GM21360 (cell line): ENCODE measurements around the gene FGFR3.

ENCODE experiments used
- ATAC-seq: cut with Tn5 transposase; IDR thresholded peaks from one replicate; pipeline ENCODE4 v1.9.1; 2021; ENCODE audit warnings: mild to moderate bottlenecking, moderate library complexity; ENCODE audit not compliant: unreplicated experiment

The FGFR3 gene

DNA sequence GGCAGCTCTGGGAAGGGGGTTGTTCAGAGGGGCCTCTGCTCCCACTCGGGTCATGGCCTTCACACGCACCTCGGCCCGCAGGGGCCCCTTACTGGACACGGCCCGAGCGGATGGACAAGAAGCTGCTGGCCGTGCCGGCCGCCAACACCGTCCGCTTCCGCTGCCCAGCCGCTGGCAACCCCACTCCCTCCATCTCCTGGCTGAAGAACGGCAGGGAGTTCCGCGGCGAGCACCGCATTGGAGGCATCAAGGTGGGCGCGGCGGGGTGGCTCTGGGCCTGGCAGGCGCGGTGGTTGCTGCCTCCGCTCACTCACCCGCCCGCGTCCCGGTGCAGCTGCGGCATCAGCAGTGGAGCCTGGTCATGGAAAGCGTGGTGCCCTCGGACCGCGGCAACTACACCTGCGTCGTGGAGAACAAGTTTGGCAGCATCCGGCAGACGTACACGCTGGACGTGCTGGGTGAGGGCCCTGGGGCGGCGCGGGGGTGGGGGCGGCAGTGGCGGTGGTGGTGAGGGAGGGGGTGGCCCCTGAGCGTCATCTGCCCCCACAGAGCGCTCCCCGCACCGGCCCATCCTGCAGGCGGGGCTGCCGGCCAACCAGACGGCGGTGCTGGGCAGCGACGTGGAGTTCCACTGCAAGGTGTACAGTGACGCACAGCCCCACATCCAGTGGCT is 8.3 kb downstream of the FGFR3 start:
- no peak for ATAC-seq

DNA sequence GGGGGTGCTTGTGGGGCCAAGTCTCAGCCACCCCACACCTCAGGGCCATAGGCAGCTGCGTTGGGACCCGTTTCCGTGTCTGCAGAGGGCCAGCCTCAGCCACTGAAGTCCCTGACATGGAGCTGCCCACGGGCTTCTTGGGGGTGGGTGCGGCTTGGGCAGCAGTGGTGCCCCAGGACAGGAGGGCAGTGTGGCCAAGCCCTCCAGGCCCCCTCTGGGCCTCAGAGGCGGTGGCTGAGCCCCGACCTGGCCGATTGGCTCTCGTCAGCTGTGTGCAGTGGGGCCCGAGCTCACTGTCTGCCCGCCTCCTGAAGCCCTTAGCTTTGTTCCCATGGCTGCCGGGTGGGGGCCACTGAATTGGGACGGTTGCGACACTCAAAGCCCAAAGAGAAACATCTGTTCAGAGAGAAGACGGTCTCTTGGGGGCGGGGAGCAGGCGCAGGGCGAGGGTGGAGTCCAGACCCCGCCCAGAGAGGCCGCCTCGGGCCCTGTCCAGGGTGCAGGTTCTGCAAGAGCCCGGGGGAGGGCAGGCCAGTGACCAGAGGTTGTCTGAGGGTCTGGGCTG is 9.1 kb downstream of the FGFR3 start:
- no peak for ATAC-seq

GRCh38 chr4:1802720-1803522 is 9.8 kb downstream of the FGFR3 start:
- ATAC-seq: no peak

DNA sequence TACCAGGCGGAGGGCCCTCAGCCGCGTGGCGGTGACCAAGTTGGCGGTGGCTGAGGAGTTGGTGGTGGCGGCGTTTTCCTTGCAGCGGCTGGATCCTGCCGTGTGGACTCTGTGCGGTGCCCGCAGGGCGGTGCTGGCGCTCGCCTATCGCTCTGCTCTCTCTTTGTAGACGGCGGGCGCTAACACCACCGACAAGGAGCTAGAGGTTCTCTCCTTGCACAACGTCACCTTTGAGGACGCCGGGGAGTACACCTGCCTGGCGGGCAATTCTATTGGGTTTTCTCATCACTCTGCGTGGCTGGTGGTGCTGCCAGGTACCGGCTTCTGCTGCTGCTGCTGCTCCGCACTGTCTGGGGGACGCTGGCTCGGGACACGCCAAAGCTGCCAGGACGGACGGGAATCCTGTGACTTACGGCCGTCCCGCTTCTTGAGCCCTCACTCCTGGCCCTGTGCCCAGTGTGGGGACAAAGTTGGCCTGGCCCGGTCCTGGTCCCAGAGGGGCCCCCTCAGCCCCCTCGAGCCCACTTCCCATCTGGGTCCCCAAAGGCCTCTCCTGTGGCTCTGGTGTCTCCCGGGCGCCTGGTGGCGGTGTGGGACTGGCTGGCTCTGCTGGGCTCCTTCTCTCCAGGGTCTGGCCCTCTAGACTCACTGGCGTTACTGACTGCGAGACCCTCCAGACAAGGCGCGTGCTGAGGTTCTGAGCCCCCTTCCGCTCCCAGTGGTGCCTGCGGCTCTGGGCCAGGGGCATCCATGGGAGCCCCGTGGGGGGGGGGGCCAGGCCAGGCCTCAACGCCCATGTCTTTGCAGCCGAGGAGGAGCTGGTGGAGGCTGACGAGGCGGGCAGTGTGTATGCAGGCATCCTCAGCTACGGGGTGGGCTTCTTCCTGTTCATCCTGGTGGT is 10.7 kb downstream of the FGFR3 start:
- no peak for ATAC-seq

GRCh38 chr4:1804638-1805492 is 11.8 kb downstream of the FGFR3 start:
- ATAC-seq: no peak

DNA sequence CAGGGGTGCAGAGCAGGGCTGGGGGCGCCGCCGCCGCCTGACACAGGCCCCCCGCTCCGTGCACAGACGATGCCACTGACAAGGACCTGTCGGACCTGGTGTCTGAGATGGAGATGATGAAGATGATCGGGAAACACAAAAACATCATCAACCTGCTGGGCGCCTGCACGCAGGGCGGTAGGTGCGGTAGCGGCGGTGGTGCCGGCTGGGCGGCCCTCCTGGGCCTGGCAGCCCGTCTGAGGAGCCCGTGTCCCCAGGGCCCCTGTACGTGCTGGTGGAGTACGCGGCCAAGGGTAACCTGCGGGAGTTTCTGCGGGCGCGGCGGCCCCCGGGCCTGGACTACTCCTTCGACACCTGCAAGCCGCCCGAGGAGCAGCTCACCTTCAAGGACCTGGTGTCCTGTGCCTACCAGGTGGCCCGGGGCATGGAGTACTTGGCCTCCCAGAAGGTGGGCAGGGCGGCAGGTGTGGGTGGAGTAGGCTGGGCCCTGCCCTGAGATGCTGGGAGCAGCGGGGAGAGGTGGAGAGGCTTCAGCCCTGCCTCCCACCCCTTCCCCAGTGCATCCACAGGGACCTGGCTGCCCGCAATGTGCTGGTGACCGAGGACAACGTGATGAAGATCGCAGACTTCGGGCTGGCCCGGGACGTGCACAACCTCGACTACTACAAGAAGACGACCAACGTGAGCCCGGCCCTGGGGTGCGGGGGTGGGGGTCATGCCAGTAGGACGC is 12.6 kb downstream of the FGFR3 start:
- no peak for ATAC-seq

- ATAC-seq: no peak
These were observed 13.1 kb downstream of the FGFR3 start for GRCh38 chr4:1806223-1806564.

DNA sequence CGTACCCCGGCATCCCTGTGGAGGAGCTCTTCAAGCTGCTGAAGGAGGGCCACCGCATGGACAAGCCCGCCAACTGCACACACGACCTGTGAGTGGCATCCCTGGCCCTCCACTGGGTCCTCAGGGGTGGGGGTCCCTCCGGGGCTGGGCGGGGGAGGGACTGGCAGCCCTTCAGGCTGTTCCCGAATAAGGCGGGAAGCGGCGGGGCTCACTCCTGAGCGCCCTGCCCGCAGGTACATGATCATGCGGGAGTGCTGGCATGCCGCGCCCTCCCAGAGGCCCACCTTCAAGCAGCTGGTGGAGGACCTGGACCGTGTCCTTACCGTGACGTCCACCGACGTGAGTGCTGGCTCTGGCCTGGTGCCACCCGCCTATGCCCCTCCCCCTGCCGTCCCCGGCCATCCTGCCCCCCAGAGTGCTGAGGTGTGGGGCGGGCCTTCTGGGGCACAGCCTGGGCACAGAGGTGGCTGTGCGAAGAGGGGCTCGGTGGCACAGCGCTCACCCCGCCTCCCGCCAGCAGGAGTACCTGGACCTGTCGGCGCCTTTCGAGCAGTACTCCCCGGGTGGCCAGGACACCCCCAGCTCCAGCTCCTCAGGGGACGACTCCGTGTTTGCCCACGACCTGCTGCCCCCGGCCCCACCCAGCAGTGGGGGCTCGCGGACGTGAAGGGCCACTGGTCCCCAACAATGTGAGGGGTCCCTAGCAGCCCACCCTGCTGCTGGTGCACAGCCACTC is 13.7 kb downstream of the FGFR3 start:
- no peak for ATAC-seq

DNA sequence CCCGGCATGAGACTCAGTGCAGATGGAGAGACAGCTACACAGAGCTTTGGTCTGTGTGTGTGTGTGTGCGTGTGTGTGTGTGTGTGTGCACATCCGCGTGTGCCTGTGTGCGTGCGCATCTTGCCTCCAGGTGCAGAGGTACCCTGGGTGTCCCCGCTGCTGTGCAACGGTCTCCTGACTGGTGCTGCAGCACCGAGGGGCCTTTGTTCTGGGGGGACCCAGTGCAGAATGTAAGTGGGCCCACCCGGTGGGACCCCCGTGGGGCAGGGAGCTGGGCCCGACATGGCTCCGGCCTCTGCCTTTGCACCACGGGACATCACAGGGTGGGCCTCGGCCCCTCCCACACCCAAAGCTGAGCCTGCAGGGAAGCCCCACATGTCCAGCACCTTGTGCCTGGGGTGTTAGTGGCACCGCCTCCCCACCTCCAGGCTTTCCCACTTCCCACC is 14.3 kb downstream of the FGFR3 start:
- ATAC-seq: no peak

- ATAC-seq: no peak
These were observed 15.3 kb downstream of the FGFR3 start for GRCh38 chr4:1808396-1808795.

GRCh38 chr4:1808851-1809753 is 16.0 kb downstream of the FGFR3 start:
- ATAC-seq: no peak

GRCh38 chr4:1809754-1810502 is 16.8 kb downstream of the FGFR3 start:
- no peak for ATAC-seq

- ATAC-seq: no peak
These were observed 17.7 kb downstream of the FGFR3 start for GRCh38 chr4:1810765-1811164.

GRCh38 chr4:1812720-1813119 is 19.6 kb downstream of the FGFR3 start:
- ATAC-seq: no peak

DNA sequence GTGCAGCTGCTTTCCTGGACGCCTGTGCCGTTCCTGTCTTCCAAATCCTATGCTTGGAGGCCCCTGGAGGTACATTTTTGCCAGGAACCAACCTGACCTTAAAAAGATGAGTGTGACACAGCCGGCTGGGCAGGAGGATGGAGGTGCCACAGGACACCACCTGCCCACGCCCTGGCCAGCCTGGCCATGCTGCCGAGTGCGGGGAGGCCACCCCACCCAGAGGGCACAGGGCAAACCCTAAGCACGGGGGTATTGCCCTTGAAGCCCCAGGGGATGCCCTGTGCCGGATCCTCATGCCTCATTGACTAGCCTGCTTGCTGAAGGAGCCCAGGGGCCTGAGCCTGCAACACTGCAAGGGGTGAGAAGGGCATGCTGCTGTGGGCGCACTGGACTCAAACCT is 20.1 kb downstream of the FGFR3 start:
- no peak for ATAC-seq

- ATAC-seq: no peak
These were observed 20.8 kb downstream of the FGFR3 start for GRCh38 chr4:1813915-1814314.

DNA sequence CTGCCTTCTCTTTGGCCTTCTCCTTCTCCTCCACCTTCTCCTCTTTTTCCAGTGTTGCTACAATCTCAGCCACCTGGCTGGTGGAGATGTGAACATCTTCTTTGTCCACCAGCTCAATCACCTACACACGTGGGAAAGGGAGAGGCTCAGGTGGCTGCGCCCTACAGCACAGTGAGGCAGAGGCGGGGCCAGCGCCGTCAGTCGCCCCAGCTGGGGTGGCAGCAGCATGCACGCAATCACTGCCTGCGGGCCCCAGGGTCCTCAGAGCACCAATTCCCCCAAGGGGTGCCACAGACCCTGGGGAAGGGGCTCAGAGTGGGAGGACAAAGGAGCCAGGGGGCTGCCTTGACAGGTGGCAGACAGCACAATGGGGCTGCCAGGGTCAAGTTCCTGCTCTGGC is 21.4 kb downstream of the FGFR3 start:
- no peak for ATAC-seq
